SIG-M5 (cell line): Measurements from ENCODE around the gene CDY2B.
"Not testable (repeated sequence)": the region's sequence is repeated elsewhere in the genome, so short reads cannot be mapped to it uniquely, and the experiment has no call there.

Source experiments
- DNase-seq: peaks from one replicate; lab custom pipeline; 2025; lab: John Stamatoyannopoulos, UW

The CDY2B gene, protein sequence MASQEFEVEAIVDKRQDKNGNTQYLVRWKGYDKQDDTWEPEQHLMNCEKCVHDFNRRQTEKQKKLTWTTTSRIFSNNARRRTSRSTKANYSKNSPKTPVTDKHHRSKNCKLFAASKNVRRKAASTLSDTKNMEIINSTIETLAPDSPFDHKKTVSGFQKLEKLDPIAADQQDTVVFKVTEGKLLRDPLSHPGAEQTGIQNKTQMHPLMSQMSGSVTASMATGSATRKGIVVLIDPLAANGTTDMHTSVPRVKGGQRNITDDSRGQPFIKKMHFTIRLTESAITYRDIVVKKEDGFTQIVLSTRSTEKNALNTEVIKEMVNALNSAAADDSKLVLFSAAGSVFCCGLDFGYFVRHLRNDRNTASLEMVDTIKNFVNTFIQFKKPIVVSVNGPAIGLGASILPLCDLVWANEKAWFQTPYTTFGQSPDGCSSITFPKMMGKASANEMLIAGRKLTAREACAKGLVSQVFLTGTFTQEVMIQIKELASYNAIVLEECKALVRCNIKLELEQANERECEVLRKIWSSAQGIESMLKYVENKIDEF

DNA sequence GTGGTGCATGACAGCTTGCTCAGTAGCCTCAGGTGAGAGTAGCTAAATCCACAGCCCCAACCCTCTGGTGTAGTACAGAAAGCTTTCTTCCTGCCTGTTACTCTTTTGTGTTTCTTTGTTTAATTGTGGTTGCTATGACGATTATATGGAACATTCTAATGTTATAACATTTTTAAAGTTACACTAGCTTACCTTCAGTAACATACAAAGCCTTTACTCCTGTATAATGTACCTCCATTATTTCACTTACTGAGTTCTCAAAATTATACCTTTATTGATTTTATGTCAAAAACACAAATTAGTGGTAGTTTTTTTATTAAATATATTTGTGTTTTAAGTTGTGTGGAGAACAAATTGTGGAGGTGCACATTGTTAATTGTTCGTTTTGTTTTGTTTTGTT is at the start of gene CDY2B:
Gene CDY2B (minus strand): TSS at position 101 of the 400 bp plus-strand sequence. CDS start 328 bp downstream, outside the sequence.
- not testable (repeated sequence) for DNase-seq

DNA sequence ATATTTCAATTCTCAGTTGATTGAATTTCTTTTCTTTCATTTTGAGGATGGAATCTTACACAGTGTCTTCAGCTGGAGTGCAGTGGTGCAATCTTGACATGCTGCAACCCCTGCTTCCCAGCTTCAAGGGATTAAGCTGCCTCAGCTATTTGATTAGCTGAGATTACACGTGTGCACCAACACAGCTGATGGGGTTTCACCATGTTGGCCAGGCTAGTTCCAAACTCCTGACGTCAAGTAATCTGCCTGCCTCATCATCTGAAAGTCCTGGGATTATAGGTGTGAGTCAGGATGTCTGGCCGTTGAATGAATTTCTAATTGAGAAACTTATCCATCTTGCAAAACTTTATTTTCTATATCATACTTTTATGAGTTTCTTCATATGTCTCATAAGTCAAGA is 28.0 kb upstream of the CDY2B start:
- DNase-seq = not testable (repeated sequence)

DNA sequence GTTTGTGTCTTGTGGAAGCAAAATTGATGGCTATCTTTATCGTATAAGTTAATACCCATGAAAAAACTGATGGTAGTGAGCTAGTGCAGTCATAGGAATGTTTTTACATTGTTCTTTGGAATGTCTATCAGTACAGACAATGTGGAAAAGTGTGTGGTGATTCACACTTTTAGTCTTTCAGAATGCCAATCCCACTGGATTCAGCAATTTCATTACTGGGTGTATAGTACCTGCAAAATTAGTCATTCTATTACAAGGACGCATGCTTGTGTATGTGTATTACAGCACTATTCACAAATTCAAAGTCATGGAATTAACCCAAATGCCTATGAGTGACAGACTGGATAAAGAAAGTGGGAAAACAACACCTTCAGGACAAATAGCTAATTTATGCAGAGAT is 27.3 kb upstream of the CDY2B start:
- not testable (repeated sequence) for DNase-seq

DNA sequence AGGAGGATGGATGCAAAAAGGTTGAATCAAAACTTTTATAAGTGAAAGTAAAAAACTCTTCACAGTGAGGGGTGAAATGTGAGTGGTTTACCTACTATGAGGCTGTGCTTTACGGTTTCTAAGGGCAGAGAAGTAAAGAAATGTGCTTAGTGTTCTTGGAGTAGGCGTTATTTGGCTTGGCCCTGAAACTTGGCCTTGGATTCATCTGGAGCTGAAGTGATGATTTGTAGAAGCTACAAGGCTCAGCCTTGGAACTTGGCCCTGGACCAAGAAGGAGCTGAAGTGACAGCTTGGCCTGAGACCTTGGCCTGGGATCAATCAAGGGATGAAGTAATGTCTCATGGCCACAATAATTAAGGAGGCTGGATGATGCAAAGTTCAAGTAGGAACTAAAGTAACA is 1.7 kb upstream of the CDY2B start:
- not testable (repeated sequence) for DNase-seq

DNA sequence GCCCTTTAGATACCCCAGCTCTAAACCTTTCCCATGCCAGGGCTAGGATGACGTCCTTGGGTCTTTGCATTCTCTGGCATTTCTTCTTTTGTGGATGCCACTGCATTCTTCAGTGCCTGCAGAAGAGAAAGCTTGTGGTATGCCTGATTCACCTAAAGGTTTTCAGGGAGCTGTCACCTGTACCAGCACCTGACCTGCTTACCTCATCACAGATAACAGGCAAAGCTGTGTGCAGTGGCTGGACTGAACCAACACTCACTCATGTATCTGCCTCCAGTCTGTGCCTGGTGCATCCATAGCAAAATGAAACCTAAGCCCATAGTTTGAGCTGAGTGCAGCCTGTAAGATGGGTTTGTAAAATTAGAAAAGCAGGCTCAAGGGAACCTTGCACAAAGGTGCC is 3.3 kb downstream of the CDY2B start:
- DNase-seq = not testable (repeated sequence)

DNA sequence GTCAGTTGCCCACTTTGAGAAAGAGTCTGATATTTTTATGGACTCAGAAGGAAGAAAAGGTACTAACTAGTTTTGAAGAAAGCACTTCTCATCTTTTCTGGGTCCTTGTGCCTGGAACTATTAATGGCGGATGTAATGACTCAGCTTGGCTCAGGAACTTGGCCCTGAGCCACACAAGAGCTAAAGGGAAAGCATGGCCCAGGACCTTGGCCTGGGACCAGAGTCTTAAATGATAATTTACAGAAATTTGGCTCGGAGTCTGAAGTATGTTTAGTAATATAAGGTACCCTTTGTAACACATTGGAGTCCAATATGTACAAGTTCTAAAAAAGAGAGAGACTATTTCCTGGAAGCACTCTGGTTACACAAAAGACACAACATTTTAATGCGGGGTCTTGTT is 4.6 kb downstream of the CDY2B start:
- not testable (repeated sequence) for DNase-seq

DNA sequence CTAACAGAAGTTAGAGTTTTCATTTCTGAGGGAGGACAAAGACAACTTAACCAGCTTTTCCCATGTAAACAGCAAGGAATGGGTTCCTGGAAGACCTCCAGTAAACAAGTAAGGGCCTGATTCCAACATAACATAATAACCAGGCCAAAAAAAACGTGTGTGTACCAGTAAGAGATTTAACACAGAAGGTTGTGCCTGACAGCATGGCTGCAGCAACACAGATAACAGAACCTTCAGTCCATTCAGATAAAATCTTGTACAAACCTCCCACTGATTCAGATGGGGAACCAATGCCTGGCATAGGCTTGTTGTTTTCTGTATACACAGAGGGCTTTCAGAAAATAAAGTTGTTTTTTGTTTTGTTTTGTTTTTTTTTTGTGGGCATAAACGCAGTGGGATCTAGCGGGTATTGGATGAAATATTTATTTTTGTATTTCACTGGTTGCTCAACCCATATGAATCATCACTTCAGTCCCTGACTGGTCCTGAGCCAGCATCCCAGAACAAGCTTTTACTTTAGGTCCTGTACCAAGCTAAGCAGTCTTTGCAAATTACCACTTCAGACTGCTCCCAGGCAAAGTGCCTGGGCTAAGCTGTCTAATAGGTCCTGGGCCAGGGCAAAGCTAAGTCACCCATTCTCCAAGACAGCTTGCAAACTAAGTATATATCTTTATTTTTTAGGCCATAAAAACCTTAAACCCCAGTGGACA is 8.7 kb downstream of the CDY2B start:
- DNase-seq = not testable (repeated sequence)

DNA sequence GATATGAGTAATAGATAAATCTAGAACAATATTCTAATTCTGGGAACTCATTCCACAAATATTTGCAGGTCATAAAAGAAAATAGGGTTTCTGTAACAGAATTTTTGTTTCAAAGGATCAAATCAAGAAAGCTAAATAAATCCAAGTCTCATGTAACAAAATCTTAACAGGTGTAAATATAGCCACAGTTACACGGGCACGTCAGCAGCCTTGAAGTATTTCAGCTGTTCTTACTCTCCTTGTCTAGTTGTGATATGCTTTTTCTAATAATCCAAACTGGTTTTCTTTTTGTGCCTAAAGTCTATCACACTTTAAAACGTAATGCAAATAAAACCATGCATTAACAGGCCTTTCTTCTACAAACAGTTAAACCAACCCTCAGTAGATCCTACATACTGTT is 9.3 kb downstream of the CDY2B start:
- not testable (repeated sequence) for DNase-seq

DNA sequence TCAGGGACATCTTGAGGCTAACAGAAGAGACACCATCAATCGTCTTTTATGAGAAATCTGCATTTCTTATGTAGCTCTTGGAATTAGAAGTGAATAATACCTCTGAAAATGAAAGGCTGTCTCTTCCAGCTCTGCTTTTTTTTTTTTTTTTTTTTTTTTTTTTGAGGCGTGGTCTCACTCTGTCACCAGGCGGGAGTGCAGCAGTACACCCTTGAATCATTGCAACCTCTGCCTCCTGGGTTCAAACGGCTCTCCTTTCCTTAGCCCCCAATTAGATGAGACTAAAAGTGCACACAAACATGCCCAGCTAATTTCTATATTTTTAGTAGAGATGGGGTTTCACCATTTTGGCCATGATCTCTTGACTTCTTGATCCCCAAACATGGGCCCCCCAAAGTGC is 12.2 kb downstream of the CDY2B start:
- not testable (repeated sequence) for DNase-seq

DNA sequence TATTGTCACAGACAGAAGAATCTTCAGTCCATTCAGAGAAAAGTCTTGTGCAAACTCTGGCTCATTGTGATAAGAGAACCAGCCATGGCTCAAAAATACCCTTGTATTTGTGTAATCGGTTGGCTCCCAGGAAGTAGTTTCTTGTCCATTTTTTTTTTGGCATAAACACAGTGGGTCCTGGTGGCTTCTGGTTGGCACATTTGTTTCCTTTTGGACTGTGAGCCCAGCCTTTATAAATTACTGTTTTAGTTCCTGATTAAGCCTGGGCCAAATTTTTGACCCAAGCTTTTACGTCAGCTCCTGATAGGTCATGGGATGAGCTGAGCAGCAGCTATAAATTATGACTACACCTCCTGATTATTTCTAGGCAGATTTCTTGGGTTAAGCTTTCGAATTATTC is 19.4 kb downstream of the CDY2B start:
- DNase-seq = not testable (repeated sequence)

DNA sequence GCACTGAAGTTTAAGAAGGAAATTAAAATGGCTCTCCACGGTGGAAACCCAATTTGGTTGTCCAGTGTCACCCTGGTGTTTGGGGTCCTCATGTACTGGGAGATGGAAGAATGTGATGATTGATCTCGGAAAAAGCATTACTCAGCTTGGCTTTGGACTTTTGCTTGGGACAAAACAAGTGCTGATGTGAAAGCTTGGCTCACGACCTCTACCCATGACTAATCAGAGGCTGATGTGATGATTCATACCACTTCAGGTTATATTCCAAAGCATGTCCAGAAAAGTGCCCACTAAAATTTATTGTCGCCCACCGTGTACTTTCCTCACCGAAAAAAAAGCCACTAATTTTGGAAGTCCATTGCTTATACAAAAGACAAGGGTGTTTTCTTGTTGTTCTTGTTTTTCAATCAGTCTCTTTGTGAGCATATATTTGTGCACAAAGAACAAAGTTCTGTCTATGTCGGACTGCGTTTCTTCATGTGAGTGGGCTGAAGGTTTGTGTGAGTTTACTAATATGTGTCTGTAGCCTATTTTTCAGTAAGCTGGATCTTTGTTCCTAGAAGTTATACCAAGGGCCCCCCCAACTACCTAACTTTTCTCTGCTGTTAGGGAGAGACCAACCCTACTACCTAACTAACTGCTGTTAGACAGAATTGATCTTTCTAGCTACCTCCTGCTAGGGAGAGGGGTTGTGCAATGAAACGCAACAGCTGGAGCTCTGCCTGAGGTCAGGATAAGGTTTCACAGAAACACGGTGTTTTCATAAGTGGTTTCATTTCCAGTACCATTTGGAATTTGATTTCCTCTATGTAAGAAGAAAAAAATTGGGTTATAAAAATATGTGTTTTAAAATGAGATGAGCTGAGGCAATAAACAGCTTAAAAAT is 22.8 kb downstream of the CDY2B start:
- not testable (repeated sequence) for DNase-seq

DNA sequence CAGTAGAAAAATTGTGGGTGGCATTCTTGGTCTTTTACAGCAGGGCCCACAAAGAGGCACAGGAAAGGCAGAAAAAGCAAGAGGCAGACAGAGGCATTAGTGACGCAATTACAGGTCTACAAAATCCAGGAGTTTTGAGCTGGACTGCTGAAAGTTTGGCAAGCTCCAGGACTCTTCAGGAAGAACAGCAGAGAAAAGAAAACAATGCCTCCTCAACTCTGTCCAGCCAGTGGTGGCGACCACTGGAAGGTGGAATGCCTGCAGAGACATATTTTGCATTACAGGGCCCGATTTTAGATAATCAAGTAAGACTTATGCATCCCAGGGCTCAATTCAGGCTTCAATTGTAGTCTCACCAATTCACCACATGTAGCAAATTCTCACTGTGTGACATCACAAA is 23.5 kb downstream of the CDY2B start:
- not testable (repeated sequence) for DNase-seq

DNA sequence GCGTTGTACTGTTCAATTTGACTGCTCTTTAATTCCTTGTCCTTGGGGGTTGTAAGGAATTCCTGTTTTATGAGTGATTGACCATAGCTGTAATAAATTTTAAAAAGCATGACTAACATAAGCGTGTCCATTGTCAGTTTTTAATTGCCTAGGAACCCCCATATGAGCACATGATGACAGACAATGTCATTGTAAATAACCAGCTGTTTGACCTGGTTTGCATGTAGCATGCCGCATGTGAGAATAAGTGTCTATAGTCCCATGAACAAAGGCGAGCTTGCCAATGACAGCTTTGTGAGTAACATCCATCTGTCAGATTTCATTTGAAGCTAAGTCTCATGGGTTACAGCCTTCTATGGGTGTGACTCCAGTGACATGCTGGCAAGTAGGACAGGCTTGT is 30.9 kb downstream of the CDY2B start:
- not testable (repeated sequence) for DNase-seq

DNA sequence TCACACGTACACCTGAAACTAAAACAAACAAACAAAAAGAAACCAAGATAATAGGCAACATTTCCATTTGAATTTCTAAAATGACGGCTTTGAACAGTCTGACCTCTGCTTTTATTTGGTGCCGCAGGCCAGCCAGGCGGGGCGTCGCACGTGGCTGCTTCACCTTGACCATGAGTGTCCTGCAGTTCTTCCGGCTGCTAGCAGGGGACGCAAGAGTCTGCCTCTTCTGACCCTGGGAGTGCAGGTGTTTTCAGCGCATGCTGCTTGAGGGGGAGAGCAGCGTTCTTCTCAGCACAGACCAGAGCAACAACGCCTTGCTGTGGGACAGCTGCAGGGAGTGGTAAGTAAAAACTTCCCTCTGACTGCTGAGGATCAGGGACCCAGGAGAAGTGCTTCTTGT is 47.9 kb downstream of the CDY2B start:
- not testable (repeated sequence) for DNase-seq
